Measurements from ENCODE around the gene COLQ. TPM values are rescaled to one million over a fixed set of nuclear protein-coding genes. Genes with fewer than 3 reads are reported as not detected.

COLQ gene
- total RNA-seq, 1 donor from 2014 or later: 1.2 TPM

GRCh38 chr3:15513810-15514662 is 7.5 kb downstream of the COLQ start:
- ChIA-PET CTCF (no interaction called here), POLR2A (no interaction called here)
- Mint-ChIP-seq H3K4me1 (no peaks in the 10 kb centered on the region), H3K4me3 (no peak overlapping the region), H3K9me3 (no peaks in the 10 kb centered on the region), H3K27me3 (no peaks in the 10 kb centered on the region), H3K27ac (no peak overlapping the region), H3K36me3 (ENCODE audit: low read depth) (no peaks in the 10 kb centered on the region)
- DNase-seq: no peak
- no peak for TF ChIP-seq CTCF (IDR thresholded peaks at IDR 0.05)
- intact Hi-C loops (cut with micrococcal nuclease): no loop called here
- ATAC-seq (ENCODE audit: low read depth): no peak

GRCh38 chr3:15513116-15513515 is 8.4 kb downstream of the COLQ start:
- CTCF ChIA-PET: no interaction called here
- Mint-ChIP-seq H3K27me3 (no peaks in the 10 kb centered on the region), H3K4me3 (no peak overlapping the region), H3K27ac (no peak overlapping the region), H3K36me3 (ENCODE audit: low read depth) (no peaks in the 10 kb centered on the region), H3K9me3 (no peaks in the 10 kb centered on the region), H3K4me1 (no peaks in the 10 kb centered on the region)
- intact Hi-C loops (cut with micrococcal nuclease): no loop called here
- POLR2A ChIA-PET: no interaction called here
- ATAC-seq (ENCODE audit: low read depth) (no peak), DNase-seq (no peak)
- no peak for TF ChIP-seq CTCF (IDR thresholded peaks at IDR 0.05)

GRCh38 chr3:15512166-15512565 is 9.3 kb downstream of the COLQ start:
- Mint-ChIP-seq H3K9me3 (no peaks in the 10 kb centered on the region), H3K27me3 (no peaks in the 10 kb centered on the region), H3K4me3 (no peak overlapping the region), H3K27ac (no peak overlapping the region), H3K4me1 (no peaks in the 10 kb centered on the region), H3K36me3 (ENCODE audit: low read depth) (no peaks in the 10 kb centered on the region)
- no peak for DNase-seq
- ATAC-seq (ENCODE audit: low read depth): no peak
- POLR2A ChIA-PET: interaction anchor here (0.7 kb wide), 1 partner anchor 82 kb away, joined by 6 read pairs; no protein-coding TSS in a partner anchor
- no peak for TF ChIP-seq CTCF (IDR thresholded peaks at IDR 0.05)
- intact Hi-C loops (cut with micrococcal nuclease): no loop called here
- CTCF ChIA-PET: no interaction called here

- H3K4me1 Mint-ChIP-seq: no peaks in the 10 kb centered on the region
- H3K27me3 Mint-ChIP-seq: no peaks in the 10 kb centered on the region
- DNase-seq (no peak), ATAC-seq (ENCODE audit: low read depth) (no peak)
- ChIA-PET POLR2A (interaction anchor here (0.6 kb wide), 1 partner anchor 180 kb away, joined by 5 read pairs; no protein-coding TSS in a partner anchor), CTCF (no interaction called here)
- no peaks in the 10 kb centered on the region for H3K9me3 Mint-ChIP-seq
- no peak for TF ChIP-seq CTCF (IDR thresholded peaks at IDR 0.05)
- intact Hi-C loops (cut with micrococcal nuclease): no loop called here
- H3K36me3 Mint-ChIP-seq (ENCODE audit: low read depth): no peaks in the 10 kb centered on the region
- H3K4me3 Mint-ChIP-seq: no peak overlapping the region
- H3K27ac Mint-ChIP-seq: no peak overlapping the region
Observed at GRCh38 chr3:15511156-15511555, 10.3 kb downstream of the COLQ start.

GRCh38 chr3:15510493-15510892 is 11.0 kb downstream of the COLQ start:
- no peaks in the 10 kb centered on the region for H3K27me3 Mint-ChIP-seq
- no peak overlapping the region for H3K4me3 Mint-ChIP-seq
- ChIA-PET CTCF (no interaction called here), POLR2A (interaction anchor here (0.6 kb wide), 1 partner anchor 180 kb away, joined by 5 read pairs; no protein-coding TSS in a partner anchor)
- H3K36me3 Mint-ChIP-seq (ENCODE audit: low read depth): no peaks in the 10 kb centered on the region
- H3K27ac Mint-ChIP-seq: no peak overlapping the region
- TF ChIP-seq CTCF (IDR thresholded peaks at IDR 0.05): no peak
- DNase-seq (no peak), ATAC-seq (ENCODE audit: low read depth) (no peak)
- intact Hi-C loops (cut with micrococcal nuclease): no loop called here
- H3K9me3 Mint-ChIP-seq: no peaks in the 10 kb centered on the region
- H3K4me1 Mint-ChIP-seq: no peaks in the 10 kb centered on the region

All from activated B cell treated with CpG ODN at 0.5 μM for 24 hours (primary cell).